Caco-2 (cell line): ENCODE measurements around the gene PDYN. TPM values are rescaled to one million over a fixed set of nuclear protein-coding genes. Genes with fewer than 3 reads are reported as not detected.

Source experiments
- BruUV-seq: library from RNA; stranded (reverse); fragments of 400-500 nt; replicated peaks from 2 replicates; lab custom pipeline; 2021; lab: Mats Ljungman, UMichigan
- CTCF ChIA-PET: fragments of 300-600 bp; sonication (Branson Sonifier 250); formaldehyde crosslinking; loops from one replicate; lab custom pipeline; 2022; ENCODE audit warnings: antibody characterized with exemption; lab: Charles Lee
- POLR2A ChIA-PET: fragments of 300-600 bp; sonication (Branson Sonifier 250); formaldehyde crosslinking; loops from one replicate; lab custom pipeline; 2022; ENCODE audit warnings: antibody characterized with exemption; lab: Charles Lee
- DNase-seq, 2 experiments: peaks; one replicate each; pipeline versions ENCODE4 v3.0.0 to v3.0.0-alpha.2; 2020 to 2022
- H3K27me3 ChIP-seq: replicated peaks from 2 replicates; pipeline ENCODE4 v1.6.0; 2011; ENCODE audit warnings: low read length; ENCODE audit not compliant: control insufficient read depth, insufficient read depth
- H3K36me3 ChIP-seq: 2 replicates; pipeline ENCODE4 v1.5.1; 2011; ENCODE audit warnings: low read length; ENCODE audit not compliant: control insufficient read depth, insufficient read depth
- H3K4me1 ChIP-seq: fragments of 250-450 bp; sonication (Bioruptor Pico); 2 replicates; pipeline ENCODE4 v1.5.1; 2020; ENCODE audit warnings: mild to moderate bottlenecking
- H3K4me3 ChIP-seq: 2 replicates; pipeline ENCODE4 v1.5.1; 2011; ENCODE audit warnings: low read depth, mild to moderate bottlenecking, control low read depth, low read length
- H3K9me3 ChIP-seq: fragments of 250-450 bp; sonication (Bioruptor Pico); 2 replicates; pipeline ENCODE4 v1.5.1; 2020; ENCODE audit warnings: mild to moderate bottlenecking, moderate library complexity
- H3K27ac Mint-ChIP-seq: one replicate; pipeline ENCODE4 v1.8.0; 2022; ENCODE audit warnings: mixed read lengths; ENCODE audit not compliant: unreplicated experiment
- H3K27me3 Mint-ChIP-seq: one replicate; pipeline ENCODE4 v1.8.0; 2022; ENCODE audit warnings: mixed read lengths; ENCODE audit not compliant: insufficient read depth, unreplicated experiment
- H3K36me3 Mint-ChIP-seq: one replicate; pipeline ENCODE4 v1.8.0; 2022; ENCODE audit warnings: mild to moderate bottlenecking, mixed read lengths; ENCODE audit not compliant: insufficient read depth, unreplicated experiment
- H3K4me1 Mint-ChIP-seq: one replicate; pipeline ENCODE4 v1.8.0; 2022; ENCODE audit warnings: low read depth, mixed read lengths; ENCODE audit not compliant: unreplicated experiment
- H3K4me3 Mint-ChIP-seq: one replicate; pipeline ENCODE4 v1.8.0; 2022; ENCODE audit warnings: mild to moderate bottlenecking, moderate library complexity, mixed read lengths; ENCODE audit not compliant: unreplicated experiment
- H3K9me3 Mint-ChIP-seq: one replicate; pipeline ENCODE4 v1.8.0; 2022; ENCODE audit warnings: mixed read lengths; ENCODE audit not compliant: unreplicated experiment
- intact Hi-C: fragments of 100-400 bp; cut with micrococcal nuclease; formaldehyde crosslinking; loops from one replicate; pipeline ENCODE4 v1.10.0; 2022; ENCODE audit not compliant: unreplicated experiment
- total RNA-seq: library from RNA; stranded (reverse); gene quantifications from 2 replicates; pipeline ENCODE4 v1.2.3, GENCODE V29; 2022
- TF ChIP-seq, protein P1 (sequence below), 2 experiments: fragments of 200-600 bp in 1 of 2; IDR thresholded peaks; 1 replicate in 1 of 2; 2 replicates in 1 of 2; pipeline versions ENCODE4 v1.5.1 to v1.8.0; 2011 to 2022; ENCODE audit warnings: antibody characterized with exemption in 1 of 2, control low read depth in 1 of 2, inconsistent platforms in 1 of 2, low read depth in 1 of 2, low read length in 1 of 2, mild to moderate bottlenecking in 1 of 2, moderate library complexity in 1 of 2; ENCODE audit not compliant: insufficient read depth in 1 of 2, severe bottlenecking in 1 of 2, unreplicated experiment in 1 of 2

Gene PDYN
- total RNA-seq, 1 experiment from 2014 or later: not detected

- POLR2A ChIA-PET: no interaction called here
- Histone ChIP-seq H3K36me3 (no peaks in the 10 kb centered on the region), H3K27me3 (no peaks in the 10 kb centered on the region), H3K4me3 (no peak overlapping the region), H3K9me3 (no peaks in the 10 kb centered on the region), H3K4me1 (peaks cover 31% of the 10 kb centered on the region)
- H3K27ac Mint-ChIP-seq: no peak overlapping the region
- H3K9me3 Mint-ChIP-seq: no peaks in the 10 kb centered on the region
- intact Hi-C loops: no loop called here
- H3K36me3 Mint-ChIP-seq: no peaks in the 10 kb centered on the region
- DNase-seq: no peak
- BruUV-seq: no TSS peak
- peaks cover 21% of the 10 kb centered on the region for H3K4me1 Mint-ChIP-seq
- no peaks in the 10 kb centered on the region for H3K27me3 Mint-ChIP-seq
- TF ChIP-seq, protein P1, sequence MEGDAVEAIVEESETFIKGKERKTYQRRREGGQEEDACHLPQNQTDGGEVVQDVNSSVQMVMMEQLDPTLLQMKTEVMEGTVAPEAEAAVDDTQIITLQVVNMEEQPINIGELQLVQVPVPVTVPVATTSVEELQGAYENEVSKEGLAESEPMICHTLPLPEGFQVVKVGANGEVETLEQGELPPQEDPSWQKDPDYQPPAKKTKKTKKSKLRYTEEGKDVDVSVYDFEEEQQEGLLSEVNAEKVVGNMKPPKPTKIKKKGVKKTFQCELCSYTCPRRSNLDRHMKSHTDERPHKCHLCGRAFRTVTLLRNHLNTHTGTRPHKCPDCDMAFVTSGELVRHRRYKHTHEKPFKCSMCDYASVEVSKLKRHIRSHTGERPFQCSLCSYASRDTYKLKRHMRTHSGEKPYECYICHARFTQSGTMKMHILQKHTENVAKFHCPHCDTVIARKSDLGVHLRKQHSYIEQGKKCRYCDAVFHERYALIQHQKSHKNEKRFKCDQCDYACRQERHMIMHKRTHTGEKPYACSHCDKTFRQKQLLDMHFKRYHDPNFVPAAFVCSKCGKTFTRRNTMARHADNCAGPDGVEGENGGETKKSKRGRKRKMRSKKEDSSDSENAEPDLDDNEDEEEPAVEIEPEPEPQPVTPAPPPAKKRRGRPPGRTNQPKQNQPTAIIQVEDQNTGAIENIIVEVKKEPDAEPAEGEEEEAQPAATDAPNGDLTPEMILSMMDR (IDR thresholded peaks at IDR 0.05; ENCODE audit: insufficient read depth in 1 of 2, low read depth in 1 of 2, low read length in 1 of 2, severe bottlenecking in 1 of 2, unreplicated experiment in 1 of 2): no peak
- CTCF ChIA-PET: no interaction called here
- H3K4me3 Mint-ChIP-seq: no peak overlapping the region
Measured at GRCh38 chr20:1945134-1945618, 48.7 kb downstream of the PDYN start.

DNA sequence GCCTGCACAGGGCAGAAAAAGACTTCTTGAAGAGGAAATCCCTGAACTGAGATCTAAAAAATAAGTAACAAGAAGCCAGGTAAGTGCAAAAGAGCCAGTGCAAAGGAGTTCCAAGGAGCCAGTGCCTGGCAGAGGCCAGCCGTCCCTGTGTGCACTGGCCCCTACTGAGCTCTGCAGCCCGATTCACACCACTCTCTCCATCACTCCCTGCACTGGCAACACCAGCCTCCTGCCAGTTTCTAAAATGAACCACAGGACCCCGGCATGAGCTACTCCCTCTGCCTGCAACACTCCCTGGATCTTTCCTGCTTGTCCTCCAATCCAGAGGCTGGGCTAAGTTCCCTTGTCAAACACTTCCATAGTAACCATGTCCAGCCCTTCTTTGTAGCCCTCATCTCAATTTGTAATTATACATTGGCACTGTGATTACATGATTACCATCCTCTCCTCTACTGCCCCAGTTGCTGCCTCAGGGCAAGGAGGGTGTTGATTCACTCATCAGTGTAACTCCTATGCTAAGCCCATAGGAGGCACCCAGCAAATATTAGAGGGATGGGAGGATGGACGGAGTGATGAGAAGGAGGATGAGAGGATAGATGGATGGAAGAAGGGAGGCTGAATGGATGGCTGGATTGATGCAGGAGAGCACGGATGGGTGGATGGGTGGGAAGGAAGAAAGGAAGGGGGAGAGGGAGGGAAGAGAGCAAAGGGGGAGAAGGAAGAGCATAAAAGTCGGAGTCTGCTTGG lies 49.3 kb downstream of the PDYN start:
- Histone ChIP-seq H3K27me3 (no peaks in the 10 kb centered on the region), H3K9me3 (no peaks in the 10 kb centered on the region), H3K4me1 (peaks cover 31% of the 10 kb centered on the region), H3K4me3 (no peak overlapping the region), H3K36me3 (no peaks in the 10 kb centered on the region)
- H3K4me3 Mint-ChIP-seq: no peak overlapping the region
- TF ChIP-seq, protein P1 (IDR thresholded peaks at IDR 0.05; ENCODE audit: insufficient read depth in 1 of 2, low read depth in 1 of 2, low read length in 1 of 2, severe bottlenecking in 1 of 2, unreplicated experiment in 1 of 2): no peak
- no TSS peak for BruUV-seq
- H3K36me3 Mint-ChIP-seq: no peaks in the 10 kb centered on the region
- ChIA-PET CTCF (interaction anchor here (1.0 kb wide), 1 partner anchor 44 kb away, joined by 3 read pairs; no protein-coding TSS in a partner anchor), POLR2A (no interaction called here)
- H3K4me1 Mint-ChIP-seq: peaks cover 21% of the 10 kb centered on the region
- intact Hi-C loops: no loop called here
- no peak for DNase-seq
- H3K27me3 Mint-ChIP-seq: no peaks in the 10 kb centered on the region
- no peak overlapping the region for H3K27ac Mint-ChIP-seq
- no peaks in the 10 kb centered on the region for H3K9me3 Mint-ChIP-seq

DNA sequence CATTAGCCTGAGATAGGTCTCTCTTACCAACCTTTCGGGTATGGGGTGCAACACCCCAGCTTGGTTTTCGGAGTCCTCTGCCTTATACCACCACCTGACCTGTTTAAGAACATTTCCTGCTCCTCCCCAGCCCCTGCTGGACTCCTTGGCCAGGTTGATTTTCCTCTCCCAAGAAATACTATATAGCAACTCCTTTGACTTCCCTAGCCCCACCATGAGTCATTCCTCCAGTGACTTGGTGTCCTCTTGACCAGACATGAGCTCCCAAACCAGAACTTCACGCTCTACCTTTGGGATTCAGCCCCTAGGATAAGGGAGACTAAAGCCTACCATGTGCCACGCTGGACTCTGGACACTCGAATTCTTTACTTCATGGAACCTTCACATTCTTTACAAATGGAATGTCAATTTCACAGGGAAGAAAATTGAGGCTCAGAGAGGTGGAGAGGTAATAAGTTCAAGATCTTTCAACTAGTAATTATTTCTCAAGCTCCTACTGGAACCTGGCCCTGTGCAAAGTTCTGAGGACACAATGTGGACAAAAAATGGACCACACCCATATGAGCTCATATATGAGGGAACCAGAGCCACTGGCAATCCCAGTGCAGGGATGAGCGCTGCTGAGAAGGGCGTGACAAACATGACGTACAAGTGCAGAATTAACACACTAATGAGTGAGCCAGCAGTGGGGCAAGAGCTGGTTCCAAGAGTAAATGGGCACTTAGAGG lies 50.4 kb downstream of the PDYN start:
- H3K27me3 ChIP-seq: no peaks in the 10 kb centered on the region
- Mint-ChIP-seq H3K9me3 (no peaks in the 10 kb centered on the region), H3K36me3 (no peaks in the 10 kb centered on the region), H3K27me3 (no peaks in the 10 kb centered on the region), H3K4me1 (peaks cover 21% of the 10 kb centered on the region), H3K27ac (no peak overlapping the region), H3K4me3 (no peak overlapping the region)
- POLR2A ChIA-PET: no interaction called here
- H3K9me3 ChIP-seq: no peaks in the 10 kb centered on the region
- intact Hi-C loops: no loop called here
- H3K36me3 ChIP-seq: no peaks in the 10 kb centered on the region
- TF ChIP-seq, protein P1 (IDR thresholded peaks at IDR 0.05; ENCODE audit: insufficient read depth in 1 of 2, low read depth in 1 of 2, low read length in 1 of 2, severe bottlenecking in 1 of 2, unreplicated experiment in 1 of 2): no peak
- CTCF ChIA-PET: interaction anchor here (1.0 kb wide), 1 partner anchor 43 kb away, joined by 3 read pairs; no protein-coding TSS in a partner anchor
- H3K4me1 ChIP-seq: peaks cover 39% of the 10 kb centered on the region
- no TSS peak for BruUV-seq
- DNase-seq: no peak
- H3K4me3 ChIP-seq: no peak overlapping the region
